Calu3 (cell line): ENCODE results near the gene AVPR2. TPM values are rescaled to one million over a fixed set of nuclear protein-coding genes. Genes with fewer than 3 reads are reported as not detected.

ENCODE experiments used
- BruUV-seq: library from RNA; stranded (reverse); fragments of 400-500 nt; replicated peaks from 2 replicates; lab custom pipeline; 2021; lab: Mats Ljungman, UMichigan
- CTCF ChIA-PET: fragments of 300-600 bp; sonication (Branson Sonifier 250); formaldehyde crosslinking; loops from one replicate; lab custom pipeline; 2022; ENCODE audit warnings: antibody characterized with exemption; lab: Charles Lee
- DNase-seq: peaks from one replicate; pipeline ENCODE4 v3.0.0; 2022
- H3K27ac Mint-ChIP-seq: one replicate; pipeline ENCODE4 v1.8.0; 2022; ENCODE audit warnings: mixed read lengths; ENCODE audit not compliant: unreplicated experiment
- H3K27me3 Mint-ChIP-seq: one replicate; pipeline ENCODE4 v1.8.0; 2022; ENCODE audit warnings: mixed read lengths; ENCODE audit not compliant: unreplicated experiment
- H3K36me3 Mint-ChIP-seq: one replicate; pipeline ENCODE4 v1.8.0; 2022; ENCODE audit warnings: mild to moderate bottlenecking, moderate library complexity, mixed read lengths; ENCODE audit not compliant: insufficient read depth, unreplicated experiment
- H3K4me1 Mint-ChIP-seq: one replicate; pipeline ENCODE4 v1.8.0; 2022; ENCODE audit warnings: mild to moderate bottlenecking, low read depth, mixed read lengths; ENCODE audit not compliant: unreplicated experiment
- H3K4me3 Mint-ChIP-seq: one replicate; pipeline ENCODE4 v1.8.0; 2022; ENCODE audit warnings: mild to moderate bottlenecking, low read depth, moderate library complexity, mixed read lengths; ENCODE audit not compliant: unreplicated experiment
- H3K9me3 Mint-ChIP-seq: one replicate; pipeline ENCODE4 v1.8.0; 2022; ENCODE audit warnings: low read depth, mixed read lengths; ENCODE audit not compliant: unreplicated experiment
- intact Hi-C: fragments of 100-400 bp; cut with micrococcal nuclease; formaldehyde crosslinking; loops from one replicate; pipeline ENCODE4 v1.10.0; 2022; ENCODE audit not compliant: unreplicated experiment
- total RNA-seq: library from RNA; stranded (reverse); gene quantifications from 2 replicates; pipeline ENCODE4 v1.2.3, GENCODE V29; 2022
- TF ChIP-seq, protein P1 (sequence below): fragments of 200-600 bp; IDR thresholded peaks from one replicate; pipeline ENCODE4 v1.8.0; 2022; ENCODE audit warnings: antibody characterized with exemption; ENCODE audit not compliant: unreplicated experiment

Gene AVPR2
- total RNA-seq, 1 experiment from 2014 or later, result not detected

DNA sequence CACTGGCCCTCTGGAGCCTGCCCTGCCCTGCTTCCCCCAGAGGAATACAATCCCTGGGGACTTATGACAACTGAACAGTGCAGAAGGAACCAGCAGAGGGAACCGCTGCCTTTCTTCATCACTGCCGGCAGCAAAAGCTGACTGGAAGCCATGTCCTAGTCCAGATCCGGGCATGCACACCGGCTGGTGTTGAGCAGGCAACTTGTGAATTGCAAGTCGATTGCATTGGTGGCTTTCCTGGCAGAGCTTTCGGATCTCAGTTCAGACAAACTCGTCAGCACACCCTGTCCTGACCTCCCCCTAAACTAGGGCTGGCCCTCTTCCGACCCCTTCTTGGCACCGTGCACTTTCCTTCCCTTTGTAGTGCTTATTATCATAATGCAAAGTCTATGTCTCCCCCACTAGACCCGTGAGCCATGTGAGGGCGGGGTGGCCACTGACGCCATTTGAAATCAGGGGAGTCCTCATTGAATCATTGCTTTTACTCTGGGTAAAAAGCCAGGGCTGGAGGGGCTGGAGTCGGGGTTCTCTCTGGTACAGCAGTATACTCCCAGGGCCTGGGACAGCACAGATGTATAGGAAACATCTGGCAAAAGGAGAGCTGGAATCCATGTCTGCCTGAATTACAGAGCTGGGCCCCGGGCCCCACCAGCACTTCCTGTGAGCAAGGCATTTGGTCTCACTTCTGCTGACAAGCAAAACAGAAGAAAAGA lies 19.8 kb downstream of the AVPR2 start:
- DNase-seq, result no peak
- Mint-ChIP-seq H3K27ac (no peak overlapping the region), H3K9me3 (no peaks in the 10 kb centered on the region), H3K4me3 (no peak overlapping the region), H3K4me1 (peaks cover 8% of the 10 kb centered on the region), H3K36me3 (peaks cover 24% of the 10 kb centered on the region), H3K27me3 (peaks cover 33% of the 10 kb centered on the region)
- no TSS peak for BruUV-seq
- CTCF ChIA-PET, result interaction anchor here (0.6 to 2.5 kb wide), 2 partner anchors 9 to 24 kb away, joined by 3 to 12 read pairs; no protein-coding TSS in a partner anchor
- TF ChIP-seq, protein P1, sequence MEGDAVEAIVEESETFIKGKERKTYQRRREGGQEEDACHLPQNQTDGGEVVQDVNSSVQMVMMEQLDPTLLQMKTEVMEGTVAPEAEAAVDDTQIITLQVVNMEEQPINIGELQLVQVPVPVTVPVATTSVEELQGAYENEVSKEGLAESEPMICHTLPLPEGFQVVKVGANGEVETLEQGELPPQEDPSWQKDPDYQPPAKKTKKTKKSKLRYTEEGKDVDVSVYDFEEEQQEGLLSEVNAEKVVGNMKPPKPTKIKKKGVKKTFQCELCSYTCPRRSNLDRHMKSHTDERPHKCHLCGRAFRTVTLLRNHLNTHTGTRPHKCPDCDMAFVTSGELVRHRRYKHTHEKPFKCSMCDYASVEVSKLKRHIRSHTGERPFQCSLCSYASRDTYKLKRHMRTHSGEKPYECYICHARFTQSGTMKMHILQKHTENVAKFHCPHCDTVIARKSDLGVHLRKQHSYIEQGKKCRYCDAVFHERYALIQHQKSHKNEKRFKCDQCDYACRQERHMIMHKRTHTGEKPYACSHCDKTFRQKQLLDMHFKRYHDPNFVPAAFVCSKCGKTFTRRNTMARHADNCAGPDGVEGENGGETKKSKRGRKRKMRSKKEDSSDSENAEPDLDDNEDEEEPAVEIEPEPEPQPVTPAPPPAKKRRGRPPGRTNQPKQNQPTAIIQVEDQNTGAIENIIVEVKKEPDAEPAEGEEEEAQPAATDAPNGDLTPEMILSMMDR, result no peak
- intact Hi-C loops, result no loop called here

DNA sequence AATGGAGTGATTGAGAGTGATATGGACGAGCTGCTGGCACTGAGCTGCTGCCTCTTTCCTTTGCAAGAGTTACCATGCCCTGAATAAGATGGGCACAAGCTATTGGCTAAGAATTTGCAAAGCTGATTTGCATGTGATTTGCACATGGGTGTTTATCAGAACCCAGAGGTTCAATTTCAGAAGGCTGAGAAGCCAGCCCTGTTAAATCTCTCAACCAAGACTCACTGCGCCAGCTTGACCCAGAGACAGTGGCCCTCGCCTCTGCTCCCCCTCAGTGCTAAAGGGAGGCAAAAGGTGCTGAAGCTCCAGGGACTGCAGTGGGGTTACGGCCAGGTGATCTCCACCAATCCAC lies 20.9 kb downstream of the AVPR2 start:
- H3K27me3 Mint-ChIP-seq, result peaks cover 23% of the 10 kb centered on the region
- H3K9me3 Mint-ChIP-seq, result no peaks in the 10 kb centered on the region
- peaks cover 8% of the 10 kb centered on the region for H3K4me1 Mint-ChIP-seq
- TF ChIP-seq, protein P1, result no peak
- H3K4me3 Mint-ChIP-seq, result no peak overlapping the region
- H3K36me3 Mint-ChIP-seq, result peaks cover 24% of the 10 kb centered on the region
- H3K27ac Mint-ChIP-seq, result peak overlapping the region; percentile 45
- intact Hi-C loops, result no loop called here
- DNase-seq, result no peak
- no TSS peak for BruUV-seq
- CTCF ChIA-PET, result no interaction called here

DNA sequence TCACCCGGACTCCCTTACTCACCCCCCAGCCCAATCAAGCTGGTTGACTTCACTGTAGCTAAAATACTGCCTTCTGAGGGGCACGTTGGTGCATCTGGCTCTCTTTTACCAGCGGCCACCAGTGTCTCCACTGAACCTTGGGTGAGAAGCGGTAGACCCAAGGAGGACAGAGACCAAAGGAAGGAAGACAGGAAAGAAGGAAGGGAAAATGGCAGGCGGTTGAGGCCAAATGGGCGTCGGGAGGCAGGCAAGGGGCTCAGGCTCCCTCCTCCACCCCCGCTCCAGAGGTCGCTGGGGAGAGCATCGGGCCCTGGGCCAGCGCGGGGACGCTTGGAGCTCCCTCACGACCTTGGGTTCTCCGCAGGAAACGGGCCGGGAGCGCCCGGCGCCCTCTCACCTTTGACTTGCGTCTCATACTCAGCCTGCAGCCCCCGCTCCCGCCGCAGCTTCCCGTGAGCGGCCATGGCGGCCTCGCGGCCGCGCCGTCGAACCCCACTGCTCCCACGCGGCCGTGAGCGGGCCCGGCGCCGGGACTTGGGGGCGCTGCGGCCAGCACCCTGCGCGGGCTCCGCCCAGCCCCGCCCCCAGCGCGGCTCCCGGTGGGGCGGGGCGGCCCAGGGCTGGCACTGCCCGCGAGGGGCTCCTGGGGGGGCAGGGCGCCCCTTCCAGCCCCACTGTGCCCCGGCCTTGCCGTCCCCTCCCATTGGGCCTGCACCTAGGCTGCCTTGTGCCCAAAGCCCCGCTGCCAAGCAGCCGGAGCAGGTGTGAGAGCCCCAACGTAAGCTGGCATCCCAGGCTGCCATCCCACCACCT lies 21.5 kb downstream of the AVPR2 start, which contains the start of gene ARHGAP4:
Gene ARHGAP4, minus strand, starts transcription at position 526 of the 813 bp plus-strand sequence. Its CDS starts 62 bp downstream, at position 464.
- Mint-ChIP-seq H3K27me3 (peaks cover 17% of the 10 kb centered on the region), H3K36me3 (peaks cover 28% of the 10 kb centered on the region), H3K4me3 (peak within 1 kb of the TSS; percentile 70), H3K4me1 (peaks cover 8% of the 10 kb centered on the region), H3K27ac (peak within 1 kb of the TSS; percentile 45), H3K9me3 (no peaks in the 10 kb centered on the region)
- CTCF ChIA-PET, result interaction anchor here (1.1 kb wide), 1 partner anchor 21 kb away, joined by 4 read pairs; no protein-coding TSS in a partner anchor
- BruUV-seq, result no TSS peak
- TF ChIP-seq, protein P1, result no peak
- no peak for DNase-seq
- intact Hi-C loops, result no loop called here

DNA sequence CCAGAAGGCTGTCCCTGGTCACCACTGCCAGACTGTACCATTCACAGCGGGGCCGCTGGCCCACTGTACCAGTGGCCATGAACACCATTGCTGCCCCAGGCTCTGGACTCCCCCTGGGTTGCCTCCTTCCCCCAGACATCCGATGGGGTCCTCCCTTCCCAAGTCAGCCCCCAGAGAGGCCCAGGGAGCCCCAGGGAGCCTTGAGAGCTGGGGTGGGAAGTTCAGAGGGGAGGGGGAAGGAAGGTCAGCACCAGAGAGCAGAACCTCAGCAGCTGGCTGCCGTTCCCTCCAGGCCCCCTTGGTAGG lies 22.0 kb downstream of the AVPR2 start:
- H3K27ac Mint-ChIP-seq, result no peak overlapping the region
- intact Hi-C loops, result no loop called here

More for the DNA sequence above, 22.0 kb downstream of the AVPR2 start:
- H3K4me1 Mint-ChIP-seq, result peaks cover 8% of the 10 kb centered on the region
- CTCF ChIA-PET, result interaction anchor here (1.1 kb wide), 1 partner anchor 21 kb away, joined by 4 read pairs; no protein-coding TSS in a partner anchor
- BruUV-seq, result no TSS peak
- peaks cover 14% of the 10 kb centered on the region for H3K27me3 Mint-ChIP-seq
- no peak for DNase-seq
- TF ChIP-seq, protein P1, result no peak
- no peaks in the 10 kb centered on the region for H3K9me3 Mint-ChIP-seq
- peak overlapping the region; percentile 70 for H3K4me3 Mint-ChIP-seq
- peaks cover 33% of the 10 kb centered on the region for H3K36me3 Mint-ChIP-seq
